ENCODE measurements around the gene PKD1. TPM values are rescaled to one million over a fixed set of nuclear protein-coding genes. Genes with fewer than 3 reads are reported as not detected.
"Not testable (repeated sequence)": the region's sequence is repeated elsewhere in the genome, so short reads cannot be mapped to it uniquely, and the experiment has no call there.

Gene PKD1
- polyA plus RNA-seq, 1 donor from 2014 or later: 176 TPM

DNA sequence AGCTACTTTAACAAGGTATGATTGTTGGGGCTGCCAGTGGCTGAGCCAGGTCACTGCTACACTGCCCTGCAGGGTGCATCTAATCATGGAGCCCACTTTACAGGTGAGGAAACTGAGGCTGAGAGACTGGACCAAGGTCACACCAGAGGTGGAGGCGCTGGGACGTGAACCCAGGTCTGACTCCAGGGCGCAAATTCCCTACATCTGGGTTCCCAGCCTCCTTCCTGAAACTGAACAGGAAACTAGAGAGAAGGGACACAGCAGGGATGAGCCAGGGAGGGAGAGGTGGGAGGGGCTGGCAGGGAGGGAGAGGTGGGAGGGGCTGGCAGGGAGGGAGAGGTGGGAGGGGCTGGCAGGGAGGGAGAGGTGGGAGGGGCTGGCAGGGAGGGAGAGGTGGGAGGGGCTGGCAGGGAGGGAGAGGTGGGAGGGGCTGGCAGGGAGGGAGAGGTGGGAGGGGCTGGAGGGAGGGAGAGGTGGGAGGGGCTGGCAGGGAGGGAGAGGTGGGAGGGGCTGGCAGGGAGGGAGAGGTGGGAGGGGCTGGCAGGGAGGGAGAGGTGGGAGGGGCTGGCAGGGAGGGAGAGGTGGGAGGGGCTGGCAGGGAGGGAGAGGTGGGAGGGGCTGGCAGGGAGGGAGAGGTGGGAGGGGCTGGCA is 7.9 kb downstream of the PKD1 start:
- H2AFZ ChIP-seq (ENCODE audit: low read depth, low read length); H3K9me3 ChIP-seq (ENCODE audit: low read length); H3K27me3 ChIP-seq (ENCODE audit: insufficient read depth, low read depth, low read length); H3K4me2 ChIP-seq (ENCODE audit: low read length); H3K79me2 ChIP-seq (replicated peaks; ENCODE audit: insufficient read depth, low read length); H3K9ac ChIP-seq (ENCODE audit: low read length); H3K9me2 ChIP-seq (ENCODE audit: insufficient read depth, low read length); H3K36me3 ChIP-seq (ENCODE audit: insufficient read depth, low read length); H4K20me1 ChIP-seq (ENCODE audit: insufficient read depth); H3F3A ChIP-seq (ENCODE audit: insufficient read depth, low read length, poor library complexity, severe bottlenecking); H3K27ac ChIP-seq (ENCODE audit: low read length); H3K4me3 ChIP-seq (ENCODE audit: low read length): not testable (repeated sequence)

DNA sequence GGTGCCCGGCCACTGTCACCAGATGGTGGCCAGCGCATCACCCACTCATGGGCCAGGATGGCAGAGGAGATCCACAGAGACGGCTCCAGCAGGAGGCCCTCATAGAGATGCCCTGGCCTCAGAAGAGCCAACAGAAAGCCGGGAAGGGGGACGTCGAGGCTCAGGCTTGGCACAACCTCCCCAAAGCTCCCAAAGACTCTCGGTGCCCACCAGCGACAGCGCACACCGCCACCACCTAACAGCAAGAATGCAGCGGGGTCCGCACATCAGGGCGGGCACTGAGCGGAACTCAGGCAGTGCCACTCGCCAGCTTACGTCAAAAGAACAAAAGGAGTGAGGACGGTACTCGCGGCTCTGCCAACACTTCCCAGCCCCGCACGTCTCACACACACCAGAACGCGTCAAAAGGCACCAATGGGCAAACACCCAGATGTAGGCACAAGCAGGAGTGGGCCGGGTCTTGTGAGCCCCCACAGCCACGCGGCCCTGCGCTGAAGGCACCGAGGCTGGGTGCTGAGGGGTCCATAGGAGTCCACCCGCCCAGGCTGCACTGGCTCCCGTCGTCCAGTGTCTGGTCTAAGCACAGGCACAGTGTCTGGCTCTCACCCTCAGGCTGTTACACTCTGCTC is 8.7 kb downstream of the PKD1 start:
- H3K4me2 ChIP-seq (ENCODE audit: low read length); H3K9ac ChIP-seq (ENCODE audit: low read length); H3F3A ChIP-seq (ENCODE audit: insufficient read depth, low read length, poor library complexity, severe bottlenecking); H2AFZ ChIP-seq (ENCODE audit: low read depth, low read length); H3K9me3 ChIP-seq (ENCODE audit: low read length); H3K27me3 ChIP-seq (ENCODE audit: insufficient read depth, low read depth, low read length); H3K79me2 ChIP-seq (replicated peaks; ENCODE audit: insufficient read depth, low read length); H3K27ac ChIP-seq (ENCODE audit: low read length); H3K9me2 ChIP-seq (ENCODE audit: insufficient read depth, low read length); H3K36me3 ChIP-seq (ENCODE audit: insufficient read depth, low read length); H3K4me3 ChIP-seq (ENCODE audit: low read length); H4K20me1 ChIP-seq (ENCODE audit: insufficient read depth): not testable (repeated sequence)

- not testable (repeated sequence) for H3K27ac ChIP-seq (ENCODE audit: low read length); H3K4me2 ChIP-seq (ENCODE audit: low read length); H3K79me2 ChIP-seq (replicated peaks; ENCODE audit: insufficient read depth, low read length); H3K9me3 ChIP-seq (ENCODE audit: low read length); H4K20me1 ChIP-seq (ENCODE audit: insufficient read depth); H3F3A ChIP-seq (ENCODE audit: insufficient read depth, low read length, poor library complexity, severe bottlenecking); H3K4me3 ChIP-seq (ENCODE audit: low read length); H2AFZ ChIP-seq (ENCODE audit: low read depth, low read length); H3K27me3 ChIP-seq (ENCODE audit: insufficient read depth, low read depth, low read length); H3K36me3 ChIP-seq (ENCODE audit: insufficient read depth, low read length); H3K9me2 ChIP-seq (ENCODE audit: insufficient read depth, low read length); H3K9ac ChIP-seq (ENCODE audit: low read length)
Measured at GRCh38 chr16:2126161-2126743, 9.4 kb downstream of the PKD1 start.

- not testable (repeated sequence) for H3K79me2 ChIP-seq (replicated peaks; ENCODE audit: insufficient read depth, low read length); H3K4me2 ChIP-seq (ENCODE audit: low read length); H4K20me1 ChIP-seq (ENCODE audit: insufficient read depth); H2AFZ ChIP-seq (ENCODE audit: low read depth, low read length); H3K27ac ChIP-seq (ENCODE audit: low read length); H3F3A ChIP-seq (ENCODE audit: insufficient read depth, low read length, poor library complexity, severe bottlenecking); H3K4me3 ChIP-seq (ENCODE audit: low read length); H3K27me3 ChIP-seq (ENCODE audit: insufficient read depth, low read depth, low read length); H3K9me2 ChIP-seq (ENCODE audit: insufficient read depth, low read length); H3K36me3 ChIP-seq (ENCODE audit: insufficient read depth, low read length); H3K9me3 ChIP-seq (ENCODE audit: low read length); H3K9ac ChIP-seq (ENCODE audit: low read length)
Measured at GRCh38 chr16:2125609-2126008, 10.1 kb downstream of the PKD1 start.

DNA sequence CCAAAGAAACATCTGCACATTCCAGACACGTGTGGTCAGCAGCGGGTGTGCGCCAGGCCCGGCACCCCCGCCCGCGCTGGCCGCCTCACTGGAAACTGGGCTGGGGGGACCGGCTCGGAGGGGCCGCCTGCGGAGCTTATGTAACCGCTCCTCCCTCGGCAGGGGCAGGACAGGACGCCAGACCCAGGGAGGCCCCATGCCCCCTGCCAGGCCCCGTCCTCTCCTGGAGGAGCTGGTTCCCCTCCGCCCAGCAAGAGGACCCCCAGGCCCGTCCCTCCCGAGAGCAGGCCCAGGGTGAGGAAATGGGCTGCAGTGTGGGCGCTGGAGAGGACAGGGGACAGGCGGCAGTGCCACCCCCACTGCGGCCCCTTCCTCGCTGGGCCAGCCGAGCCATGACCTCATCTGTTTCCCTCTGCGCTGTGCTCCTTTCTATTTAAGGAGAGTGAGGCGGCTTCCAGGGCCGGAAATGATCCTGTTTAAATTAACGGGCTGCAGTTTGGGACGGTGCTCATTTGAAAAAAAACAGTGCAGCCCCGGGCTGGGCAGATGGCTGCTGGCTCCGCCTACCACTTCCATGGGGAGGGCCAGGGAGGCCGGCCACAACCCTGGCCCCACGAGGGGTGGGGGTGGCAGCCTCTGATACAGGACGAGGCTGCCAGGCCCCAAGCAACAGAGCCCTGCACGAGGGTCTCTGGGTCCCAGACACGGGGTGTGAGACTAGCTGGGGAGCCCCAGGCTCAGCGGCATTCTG is 10.8 kb downstream of the PKD1 start:
- H3K27ac ChIP-seq (ENCODE audit: low read length); H3K79me2 ChIP-seq (replicated peaks; ENCODE audit: insufficient read depth, low read length); H3K27me3 ChIP-seq (ENCODE audit: insufficient read depth, low read depth, low read length); H3K9me2 ChIP-seq (ENCODE audit: insufficient read depth, low read length); H2AFZ ChIP-seq (ENCODE audit: low read depth, low read length); H3K4me3 ChIP-seq (ENCODE audit: low read length); H3F3A ChIP-seq (ENCODE audit: insufficient read depth, low read length, poor library complexity, severe bottlenecking); H4K20me1 ChIP-seq (ENCODE audit: insufficient read depth); H3K36me3 ChIP-seq (ENCODE audit: insufficient read depth, low read length); H3K4me2 ChIP-seq (ENCODE audit: low read length); H3K9me3 ChIP-seq (ENCODE audit: low read length): not testable (repeated sequence)
- peak overlapping the region; percentile 16 for H3K9ac ChIP-seq (ENCODE audit: low read length)

GRCh38 chr16:2124377-2124693 is 11.4 kb downstream of the PKD1 start:
- H4K20me1 ChIP-seq (ENCODE audit: insufficient read depth); H3K36me3 ChIP-seq (ENCODE audit: insufficient read depth, low read length); H3K4me3 ChIP-seq (ENCODE audit: low read length); H2AFZ ChIP-seq (ENCODE audit: low read depth, low read length); H3K27me3 ChIP-seq (ENCODE audit: insufficient read depth, low read depth, low read length); H3K9me3 ChIP-seq (ENCODE audit: low read length); H3K27ac ChIP-seq (ENCODE audit: low read length); H3K9me2 ChIP-seq (ENCODE audit: insufficient read depth, low read length); H3K79me2 ChIP-seq (replicated peaks; ENCODE audit: insufficient read depth, low read length); H3K4me2 ChIP-seq (ENCODE audit: low read length); H3F3A ChIP-seq (ENCODE audit: insufficient read depth, low read length, poor library complexity, severe bottlenecking); H3K9ac ChIP-seq (ENCODE audit: low read length): not testable (repeated sequence)

GRCh38 chr16:2123706-2124376 is 11.9 kb downstream of the PKD1 start:
- H3K4me2 ChIP-seq (ENCODE audit: low read length); H3F3A ChIP-seq (ENCODE audit: insufficient read depth, low read length, poor library complexity, severe bottlenecking); H3K9me3 ChIP-seq (ENCODE audit: low read length); H3K79me2 ChIP-seq (replicated peaks; ENCODE audit: insufficient read depth, low read length); H2AFZ ChIP-seq (ENCODE audit: low read depth, low read length); H4K20me1 ChIP-seq (ENCODE audit: insufficient read depth); H3K9ac ChIP-seq (ENCODE audit: low read length); H3K9me2 ChIP-seq (ENCODE audit: insufficient read depth, low read length); H3K36me3 ChIP-seq (ENCODE audit: insufficient read depth, low read length); H3K4me3 ChIP-seq (ENCODE audit: low read length); H3K27me3 ChIP-seq (ENCODE audit: insufficient read depth, low read depth, low read length); H3K27ac ChIP-seq (ENCODE audit: low read length): not testable (repeated sequence)

Measured in neural cell (in vitro differentiated cells).